Choroid plexus epithelial cell (primary cell): ENCODE data around the gene LMAN1L.

Experiments
- DNase-seq: peaks from one replicate; pipeline ENCODE4 v3.0.0-alpha.2; 2010; ENCODE audit warnings: low read depth
- H3K4me3 ChIP-seq: 2 replicates; pipeline ENCODE4 v1.5.1; 2011; ENCODE audit warnings: low read depth, mild to moderate bottlenecking, control low read depth, low read length, moderate library complexity
- CTCF ChIP-seq: conservative IDR thresholded peaks from 2 replicates; pipeline ENCODE4 v1.5.1; 2011; ENCODE audit warnings: low read depth, mild to moderate bottlenecking, control low read depth, inconsistent platforms, low read length, moderate library complexity

The LMAN1L gene

GRCh38 chr15:74808840-74809229 lies 3.8 kb upstream of the LMAN1L start:
- TF ChIP-seq CTCF: peak; percentile 11
- H3K4me3 ChIP-seq: no peak overlapping the region
- DNase-seq: no peak

- H3K4me3 ChIP-seq: no peak overlapping the region
- DNase-seq: no peak
- no peak for TF ChIP-seq CTCF
Measured at GRCh38 chr15:74809242-74809641, 3.4 kb upstream of the LMAN1L start.

- TF ChIP-seq CTCF: no peak
- no peak for DNase-seq
- H3K4me3 ChIP-seq: no peak overlapping the region
Measured at GRCh38 chr15:74809956-74810355, 2.7 kb upstream of the LMAN1L start.

GRCh38 chr15:74815121-74815934 lies 2.7 kb downstream of the LMAN1L start:
- DNase-seq: no peak
- no peak overlapping the region for H3K4me3 ChIP-seq
- TF ChIP-seq CTCF: no peak

GRCh38 chr15:74815961-74816360 lies 3.3 kb downstream of the LMAN1L start:
- no peak for DNase-seq
- no peak overlapping the region for H3K4me3 ChIP-seq
- no peak for TF ChIP-seq CTCF

GRCh38 chr15:74816624-74817369 lies 4.2 kb downstream of the LMAN1L start:
- DNase-seq: no peak
- TF ChIP-seq CTCF: no peak
- H3K4me3 ChIP-seq: no peak overlapping the region
